HepG2 (cell line): ENCODE data around the gene ACAN. TPM values are rescaled to one million over a fixed set of nuclear protein-coding genes. Genes with fewer than 3 reads are reported as not detected.
A peak's percentile ranks its signal among the peaks of the same experiment; 100 is the strongest.

Experiments
- ATAC-seq: fragments of 200-7000 bp; cut with Tn5 transposase; 3 replicates; pipeline ENCODE4 v1.9.1; 2020; ENCODE audit warnings: mild to moderate bottlenecking, moderate library complexity
- BruUV-seq: library from RNA; stranded (reverse); fragments of 400-500 nt; replicated peaks from 2 replicates; lab custom pipeline; 2021; lab: Mats Ljungman, UMichigan
- CTCF ChIA-PET: fragments of 300-600 bp; formaldehyde crosslinking; extraction: SDS; loops from one replicate; lab custom pipeline; 2021; ENCODE audit warnings: low total read pairs, inconsistent platforms, low intra/inter-chr PET ratio; lab: Yijun Ruan, JAX
- POLR2A ChIA-PET: fragments of 350-600 bp; sonication (Branson Sonifier 250); formaldehyde crosslinking; loops from one replicate; lab custom pipeline; 2020; ENCODE audit warnings: antibody characterized with exemption, inconsistent platforms; lab: Yijun Ruan, JAX
- DNase-seq: peaks from one replicate; pipeline ENCODE4 v3.0.0-alpha.2; 2015; ENCODE audit warnings: low spot score
- FAIRE-seq: peaks from 3 replicates; lab custom pipeline; 2011; peaks lifted over from hg19 to GRCh38; lab: Jason Lieb, UNC
- H2AFZ ChIP-seq: one replicate; pipeline ENCODE4 v1.6.1; 2011; ENCODE audit warnings: low read length, inconsistent platforms
- H3K27ac ChIP-seq: fragments of 300-600 bp; 3 replicates; pipeline ENCODE4 v1.8.0; 2011; ENCODE audit warnings: mixed run types, mild to moderate bottlenecking, mixed read lengths, low read length, inconsistent platforms; ENCODE audit not compliant: insufficient read depth; ENCODE audit errors: extremely low read length
- H3K27me3 ChIP-seq, 2 experiments: fragments of 200-600 bp in 1 of 2; 2 replicates in 1 of 2; 3 replicates in 1 of 2; pipeline versions ENCODE4 v1.6.0 to v1.8.0; 2011; ENCODE audit warnings: low read length in 2 of 2, mild to moderate bottlenecking in 2 of 2, moderate library complexity in 2 of 2, inconsistent platforms in 1 of 2; ENCODE audit not compliant: insufficient read depth in 2 of 2, control insufficient read depth in 1 of 2
- H3K36me3 ChIP-seq, 2 experiments: fragments of 200-600 bp in 1 of 2; replicated peaks in 1 of 2; 2 replicates in 1 of 2; 3 replicates in 1 of 2; pipeline versions ENCODE4 v1.5.1 to v1.8.0; 2011; ENCODE audit warnings: low read length in 2 of 2, inconsistent platforms in 1 of 2; ENCODE audit not compliant: insufficient read depth in 2 of 2, control insufficient read depth in 1 of 2
- H3K4me1 ChIP-seq: 2 replicates; pipeline ENCODE4 v1.5.1; 2012; ENCODE audit warnings: low read length, inconsistent platforms; ENCODE audit not compliant: insufficient read depth
- H3K4me2 ChIP-seq: 2 replicates; pipeline ENCODE4 v1.6.0; 2011; ENCODE audit warnings: low read depth, low read length, inconsistent platforms
- H3K4me3 ChIP-seq, 3 experiments: fragments of 200-600 bp in 1 of 3; sonication (generic), shearing (Covaris generic) in 1 of 3; replicated peaks in 1 of 3; 2 replicates each; pipeline ENCODE4 v1.5.1; 2011 to 2016; ENCODE audit warnings: low read length in 3 of 3, inconsistent platforms in 2 of 3, low read depth in 2 of 3, mild to moderate bottlenecking in 2 of 3, control low read depth in 1 of 3, mixed read lengths in 1 of 3; ENCODE audit not compliant: insufficient read depth in 1 of 3
- H3K79me2 ChIP-seq: one replicate; pipeline ENCODE4 v1.6.1; 2011; ENCODE audit warnings: low read length, inconsistent platforms; ENCODE audit not compliant: insufficient read depth
- H3K9ac ChIP-seq: 2 replicates; pipeline ENCODE4 v1.6.0; 2011; ENCODE audit warnings: mild to moderate bottlenecking, low read depth, low read length, inconsistent platforms; ENCODE audit not compliant: insufficient read depth
- H3K9me3 ChIP-seq: 2 replicates; pipeline ENCODE4 v1.5.1; 2012; ENCODE audit warnings: mild to moderate bottlenecking, low read length
- H4K20me1 ChIP-seq: 2 replicates; pipeline ENCODE4 v1.6.0; 2011; ENCODE audit warnings: inconsistent platforms, mild to moderate bottlenecking, low read length, moderate library complexity; ENCODE audit not compliant: insufficient read depth
- ARNT2 ChIP-seq: sonication (generic); formaldehyde crosslinking; IDR thresholded peaks from 2 replicates; pipeline ENCODE4 v1.8.0; 2022; ENCODE audit warnings: mild to moderate bottlenecking, low read depth, missing genetic modification reagents, moderate library complexity
- HNRNPLL ChIP-seq: fragments of 200-400 bp; formaldehyde crosslinking; IDR thresholded peaks from 2 replicates; pipeline ENCODE4 v1.6.1; 2017; ENCODE audit warnings: mild to moderate bottlenecking, low read depth, low read length; ENCODE audit not compliant: poor library complexity, severe bottlenecking
- KLF12 ChIP-seq: sonication (generic); formaldehyde crosslinking; IDR thresholded peaks from 2 replicates; pipeline ENCODE4 v1.4.0; 2020; ENCODE audit warnings: missing genetic modification reagents, borderline replicate concordance
- NFE2L1 ChIP-seq: sonication (generic); formaldehyde crosslinking; IDR thresholded peaks from 2 replicates; pipeline ENCODE4 v1.4.0; 2020; ENCODE audit warnings: missing genetic modification reagents, mild to moderate bottlenecking, borderline replicate concordance
- PATZ1 ChIP-seq: sonication (generic); formaldehyde crosslinking; IDR thresholded peaks from 2 replicates; pipeline ENCODE4 v1.4.0; 2020; ENCODE audit warnings: missing genetic modification reagents
- PLSCR1 ChIP-seq: sonication (generic); formaldehyde crosslinking; IDR thresholded peaks from 2 replicates; pipeline ENCODE4 v1.5.0; 2020; ENCODE audit warnings: missing genetic modification reagents, mild to moderate bottlenecking, borderline replicate concordance
- THAP11 ChIP-seq: IDR thresholded peaks from 2 replicates; pipeline ENCODE4 v1.6.1; 2016; ENCODE audit warnings: missing biosample characterization, missing genetic modification reagents
- ZNF230 ChIP-seq: sonication (generic); formaldehyde crosslinking; IDR thresholded peaks from 2 replicates; pipeline ENCODE4 v1.4.0; 2020; ENCODE audit warnings: mild to moderate bottlenecking, missing genetic modification reagents
- ZNF569 ChIP-seq: sonication (generic); formaldehyde crosslinking; IDR thresholded peaks from 2 replicates; pipeline ENCODE4 v1.5.0; 2020; ENCODE audit warnings: mild to moderate bottlenecking, missing genetic modification reagents, moderate library complexity, borderline replicate concordance
- ZNF580 ChIP-seq: IDR thresholded peaks from 2 replicates; pipeline ENCODE4 v1.6.1; 2016; ENCODE audit warnings: low read depth, borderline replicate concordance
- WGBS: methylation state at CpG from one replicate; pipeline ENCODE4 v1.1.6; 2017; ENCODE audit warnings: low lambda C conversion rate; 5-methylcytosine and 5-hydroxymethylcytosine counted together
- in situ Hi-C: cut with HindIII; loops from 2 replicates; pipeline ENCODE4 v1.10.0; 2017; ENCODE audit warnings: low pct_unique_long_range_greater_than_20kb; ENCODE audit not compliant: extremely low pct_ligation_motif_present
- intact Hi-C: fragments of 100-400 bp; cut with micrococcal nuclease; formaldehyde crosslinking; loops from one replicate; pipeline ENCODE4 v1.10.0; 2022; ENCODE audit not compliant: unreplicated experiment
- polyA plus RNA-seq, 8 experiments: library from polyadenylated mRNA; depleted of rRNA in 3 of 8; stranded (reverse) in 7 of 8; unstranded in 1 of 8; fragments of >200 nt; fragmentation: Illumina TruSeq in 4 of 8; extraction: Trizol in 4 of 8; gene quantifications; 2 replicates each; pipeline versions ENCODE4 v1.2.1 to v1.2.3, GENCODE V29; 2011 to 2016; ENCODE audit warnings: low read depth in 4 of 8, missing spikeins in 1 of 8, mixed read lengths in 1 of 8; ENCODE audit not compliant: insufficient read depth in 1 of 8
- total RNA-seq, 5 experiments: library from RNA; depleted of rRNA; stranded (reverse); fragments of >200 nt; fragmentation: Illumina TruSeq; extraction: Trizol; gene quantifications; 2 replicates each; pipeline ENCODE4 v1.2.3, GENCODE V29; 2016; ENCODE audit warnings: low read depth in 1 of 5
- TF ChIP-seq, protein P1 (sequence below): sonication (generic); formaldehyde crosslinking; IDR thresholded peaks from 2 replicates; pipeline ENCODE4 v1.4.0; 2020; ENCODE audit warnings: missing genetic modification reagents

Gene ACAN
- total and polyA plus RNA-seq, 2 of the 13 experiments (the other 11 are each of a cell fraction or from before 2014, with no cell fraction given): not detected

GRCh38 chr15:88765212-88765611 is 38.0 kb upstream of the ACAN start (continued):
- no peak for TF ChIP-seq ZNF230 (CRISPR knock-in tag)
- no peak for TF ChIP-seq THAP11 (CRISPR knock-in tag)

- 19% methylated on average over 33 of the region's 38 CpGs for WGBS
- intact Hi-C loops: no loop called here
- H3K4me2 ChIP-seq: peak overlapping the region; percentile 42
- no peak overlapping the region for H3K9ac ChIP-seq
- TF ChIP-seq PLSCR1 (no peak), HNRNPLL (peak; percentile 33), ZNF580 (no peak), NFE2L1 (CRISPR knock-in tag) (no peak), KLF12 (no peak), ARNT2 (CRISPR knock-in tag) (no peak), PATZ1 (CRISPR knock-in tag) (0 out of 2 replicates have a peak, but pooled peaks have one; percentile 8), ZNF569 (CRISPR knock-in tag) (no peak)
- TF ChIP-seq, protein P1, sequence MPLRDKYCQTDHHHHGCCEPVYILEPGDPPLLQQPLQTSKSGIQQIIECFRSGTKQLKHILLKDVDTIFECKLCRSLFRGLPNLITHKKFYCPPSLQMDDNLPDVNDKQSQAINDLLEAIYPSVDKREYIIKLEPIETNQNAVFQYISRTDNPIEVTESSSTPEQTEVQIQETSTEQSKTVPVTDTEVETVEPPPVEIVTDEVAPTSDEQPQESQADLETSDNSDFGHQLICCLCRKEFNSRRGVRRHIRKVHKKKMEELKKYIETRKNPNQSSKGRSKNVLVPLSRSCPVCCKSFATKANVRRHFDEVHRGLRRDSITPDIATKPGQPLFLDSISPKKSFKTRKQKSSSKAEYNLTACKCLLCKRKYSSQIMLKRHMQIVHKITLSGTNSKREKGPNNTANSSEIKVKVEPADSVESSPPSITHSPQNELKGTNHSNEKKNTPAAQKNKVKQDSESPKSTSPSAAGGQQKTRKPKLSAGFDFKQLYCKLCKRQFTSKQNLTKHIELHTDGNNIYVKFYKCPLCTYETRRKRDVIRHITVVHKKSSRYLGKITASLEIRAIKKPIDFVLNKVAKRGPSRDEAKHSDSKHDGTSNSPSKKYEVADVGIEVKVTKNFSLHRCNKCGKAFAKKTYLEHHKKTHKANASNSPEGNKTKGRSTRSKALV: peak; percentile 89
- TF ChIP-seq, all 625 proteins: peak for 3
- FAIRE-seq: no peak
- POLR2A ChIA-PET: no interaction called here
- CTCF ChIA-PET: no interaction called here
- Histone ChIP-seq H3K27me3 (peaks cover 0 to 27% of the 10 kb centered on the region in 2 experiments; a peak in 2 of 5 replicates), H3K27ac (no peak overlapping the region), H3K9me3 (peaks cover 9% of the 10 kb centered on the region; the same call in 1 of the 2 replicates), H3K79me2 (no peaks in the 10 kb centered on the region), H2AFZ (no peak overlapping the region), H3K4me1 (no peaks in the 10 kb centered on the region), H3K36me3 (no peaks in the 10 kb centered on the region), H4K20me1 (no peaks in the 10 kb centered on the region), H3K4me3 (0 out of 6 replicates have a peak overlapping the region, but pooled peaks of 1 of the 3 experiments have one; percentile 7)
- in situ Hi-C loops: no loop called here
- no peak for DNase-seq
- BruUV-seq: no TSS peak
- ATAC-seq: peak; percentile 46; the same call in 2 of the 3 replicates
Measured at GRCh38 chr15:88769161-88769971, 33.9 kb upstream of the ACAN start.
